Activated CD8-positive, alpha-beta T cell treated with anti-CD3 and anti-CD28 coated beads, Interleukin-2, amount 10 ng/mL, durations not matched to agents 7 days and 5 days (primary cell): ENCODE measurements around the gene A2M. TPM values are rescaled to one million over a fixed set of nuclear protein-coding genes. Genes with fewer than 3 reads are reported as not detected.
A peak's percentile ranks its signal among the peaks of the same experiment; 100 is the strongest.

Experiments used
- ATAC-seq: fragments of 150-1000 bp; cut with Tn5 transposase; one replicate; pipeline ENCODE4 v1.10.0; 2021; ENCODE audit warnings: moderate library complexity
- CTCF ChIA-PET: fragments of 350-600 bp; sonication (Branson Sonifier 250); formaldehyde crosslinking; loops from one replicate; lab custom pipeline; 2021; ENCODE audit warnings: antibody characterized with exemption; lab: Charles Lee
- POLR2A ChIA-PET: fragments of 350-600 bp; sonication (Branson Sonifier 250); formaldehyde crosslinking; loops from one replicate; lab custom pipeline; 2021; ENCODE audit warnings: antibody characterized with exemption; lab: Charles Lee
- DNase-seq: peaks from one replicate; pipeline ENCODE4 v3.0.0-alpha.2; 2020
- H3K27ac Mint-ChIP-seq: one replicate; pipeline ENCODE4 v1.8.0; 2021; ENCODE audit warnings: mild to moderate bottlenecking, mixed read lengths
- H3K27me3 Mint-ChIP-seq: one replicate; pipeline ENCODE4 v1.8.0; 2021; ENCODE audit warnings: low read depth, mixed read lengths
- H3K36me3 Mint-ChIP-seq: one replicate; pipeline ENCODE4 v1.8.0; 2021; ENCODE audit warnings: low read depth, mixed read lengths
- H3K4me1 Mint-ChIP-seq: one replicate; pipeline ENCODE4 v1.8.0; 2021; ENCODE audit warnings: low read depth, mixed read lengths
- H3K4me3 Mint-ChIP-seq: one replicate; pipeline ENCODE4 v1.8.0; 2021; ENCODE audit warnings: mild to moderate bottlenecking, mixed read lengths
- H3K9me3 Mint-ChIP-seq: one replicate; pipeline ENCODE4 v1.8.0; 2022; ENCODE audit warnings: mixed read lengths; ENCODE audit not compliant: insufficient read depth
- total RNA-seq, 2 experiments: library from RNA; stranded (reverse); gene quantifications; one replicate each; pipeline ENCODE4 v1.2.3, GENCODE V29; 2021

The A2M gene
- total RNA-seq, 2 experiments from 2014 or later, result not detected

DNA sequence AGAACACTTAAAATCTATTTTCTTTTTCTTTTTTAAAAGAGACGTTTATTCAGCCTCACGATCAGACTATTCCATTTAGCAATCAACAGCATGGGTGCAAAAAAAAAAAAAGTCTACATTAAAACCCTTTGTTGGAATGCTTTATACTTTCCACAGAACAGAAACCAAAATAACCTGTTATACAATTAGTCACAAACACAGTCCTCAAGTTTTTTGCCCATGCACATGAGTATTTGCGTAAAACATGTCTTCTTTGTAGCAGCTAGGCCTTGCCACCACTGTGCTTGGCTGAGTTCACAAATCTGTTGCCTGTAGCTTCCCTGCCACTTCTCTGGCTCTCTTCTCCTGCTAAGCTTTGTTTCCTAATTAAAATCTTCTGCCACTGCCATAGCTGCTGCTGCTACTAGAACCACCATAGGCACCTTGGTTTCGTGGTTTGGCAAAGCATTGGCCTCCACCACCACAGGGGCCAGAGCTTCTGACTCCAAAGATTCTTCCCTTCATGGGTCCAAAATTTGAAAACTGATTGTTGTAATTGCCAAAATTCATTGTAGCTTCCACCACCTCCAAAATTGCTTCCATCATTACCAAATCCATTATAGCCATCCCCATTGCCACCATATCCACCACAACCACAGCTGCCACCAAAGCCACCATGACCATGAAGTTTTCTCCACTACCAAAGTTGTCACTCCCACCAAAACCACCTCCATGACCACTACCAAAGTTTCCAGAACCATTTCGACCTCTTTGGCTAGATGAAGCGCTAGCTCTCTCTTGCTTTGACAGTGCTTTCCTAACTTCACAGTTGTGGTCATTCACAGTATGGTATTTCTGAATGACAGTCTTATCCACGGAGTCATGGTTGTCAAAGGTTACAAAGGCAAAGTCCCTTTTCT lies 88.3 kb downstream of the A2M start:
- peak overlapping the region; percentile 82 for H3K27ac Mint-ChIP-seq
- H3K36me3 Mint-ChIP-seq, result peaks cover 6% of the 10 kb centered on the region
- H3K27me3 Mint-ChIP-seq, result no peaks in the 10 kb centered on the region
- ATAC-seq (no peak), DNase-seq (peak; percentile 54)
- peaks cover 25% of the 10 kb centered on the region for H3K4me1 Mint-ChIP-seq
- CTCF ChIA-PET, result interaction anchor here (0.8 to 4.7 kb wide), 10 partner anchors 9 to 483 kb away, joined by 3 to 57 read pairs (median 4); partner anchors contain the start of gene M6PR
- POLR2A ChIA-PET, result interaction anchor here (0.7 to 1.8 kb wide), 4 partner anchors 10 to 78 kb away, joined by 3 to 7 read pairs (median 6); partner anchors contain the start of gene M6PR
- H3K4me3 Mint-ChIP-seq, result peak overlapping the region; percentile 22
- peaks cover 6% of the 10 kb centered on the region for H3K9me3 Mint-ChIP-seq

DNA sequence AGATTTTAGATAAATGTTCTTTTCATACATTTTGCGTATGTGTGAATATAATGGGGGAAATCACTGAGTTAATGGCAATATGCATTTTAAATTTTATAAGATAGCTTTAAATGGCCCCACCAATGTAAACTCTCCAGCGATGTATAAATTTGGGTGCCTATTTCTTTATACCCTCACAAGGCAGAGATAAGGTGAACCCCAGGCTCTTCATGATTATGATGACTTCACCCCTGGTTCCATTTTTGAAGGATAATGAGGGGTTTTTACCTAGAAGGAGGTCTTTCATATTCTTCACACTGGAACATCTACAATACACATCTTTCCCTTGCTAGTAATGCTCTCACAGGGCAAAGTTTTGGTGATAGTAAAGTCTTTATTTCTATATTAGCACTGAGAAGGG lies 91.2 kb downstream of the A2M start:
- Mint-ChIP-seq H3K36me3 (peaks cover 6% of the 10 kb centered on the region), H3K27ac (no peak overlapping the region), H3K4me3 (no peak overlapping the region), H3K27me3 (no peaks in the 10 kb centered on the region), H3K9me3 (peaks cover 6% of the 10 kb centered on the region), H3K4me1 (peaks cover 25% of the 10 kb centered on the region)
- POLR2A ChIA-PET, result no interaction called here
- DNase-seq, result no peak
- CTCF ChIA-PET, result interaction anchor here (1.4 to 4.7 kb wide), 5 partner anchors 12 to 112 kb away, joined by 3 to 57 read pairs (median 5); partner anchors contain the start of gene M6PR
- no peak for ATAC-seq

DNA sequence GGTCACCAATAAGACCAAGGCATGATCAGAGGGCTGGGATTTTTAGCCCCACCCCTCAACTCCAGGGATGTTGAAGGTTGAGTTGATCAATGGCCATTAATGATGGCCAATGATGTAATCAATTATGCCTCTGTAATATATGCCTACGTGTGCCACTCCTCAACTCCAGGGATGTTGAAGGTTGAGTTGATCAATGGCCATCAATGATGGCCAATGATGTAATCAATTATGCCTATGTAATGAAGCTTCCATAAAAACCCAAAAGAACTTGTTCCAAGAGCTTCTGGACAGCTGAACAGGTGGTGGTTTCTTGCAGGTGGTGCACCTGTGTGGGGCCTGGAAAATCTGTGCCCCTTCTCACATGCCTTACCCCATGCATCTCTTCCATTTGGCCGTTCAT lies 93.1 kb downstream of the A2M start:
- Mint-ChIP-seq H3K27ac (no peak overlapping the region), H3K27me3 (no peaks in the 10 kb centered on the region), H3K36me3 (peaks cover 3% of the 10 kb centered on the region), H3K9me3 (peaks cover 17% of the 10 kb centered on the region), H3K4me3 (no peak overlapping the region), H3K4me1 (peaks cover 12% of the 10 kb centered on the region)
- DNase-seq (no peak), ATAC-seq (no peak)
- ChIA-PET CTCF (interaction anchor here (1.5 to 2.0 kb wide), 2 partner anchors 16 to 73 kb away, joined by 4 to 11 read pairs; partner anchors contain the start of gene M6PR), POLR2A (interaction anchor here (0.7 kb wide), 2 partner anchors 72 to 563 kb away, joined by 3 to 5 read pairs; no protein-coding TSS in a partner anchor)

Other genes with a start within 250 kb of the A2M start
- 10 to 100 TPM; 12.3 to 12.9 TPM for gene PHC1, start 201.4 kb downstream of the A2M start, total RNA-seq
- gene M6PR, start 166.3 kb downstream of the A2M start, total RNA-seq, result 100 to 1,000 TPM; 170 to 201 TPM
- gene KLRG1, start 126.4 kb downstream of the A2M start, total RNA-seq, result 1 to 10 TPM; 4.3 to 4.6 TPM
- gene PZP, start 92.5 kb upstream of the A2M start, total RNA-seq, result not detected